ENCODE data around the gene TMEM231.

- no peak for TF ChIP-seq HOMEZ (CRISPR knock-in tag; IDR thresholded peaks at IDR 0.05)
- TF ChIP-seq SRSF1 (IDR thresholded peaks at IDR 0.05; ENCODE audit: low read depth, low read length), result no peak
- no peak for TF ChIP-seq CTCF (IDR thresholded peaks at IDR 0.05 in 2 of 3, conservative IDR thresholded peaks at IDR 0.05 in 1 of 3; ENCODE audit: insufficient read depth in 2 of 3, low read depth in 1 of 3, low read length in 3 of 3)
- no peak for TF ChIP-seq BRCA1 (IDR thresholded peaks at IDR 0.05)
- TF ChIP-seq BRCA1 (CRISPR knock-in tag; IDR thresholded peaks at IDR 0.05), result no peak
- TF ChIP-seq CEBPZ (IDR thresholded peaks at IDR 0.05; ENCODE audit: borderline replicate concordance, low read depth, low read length), result no peak
- TF ChIP-seq CAMTA2 (CRISPR knock-in tag; conservative IDR thresholded peaks at IDR 0.05), result no peak
- no peak for TF ChIP-seq MBD1 (CRISPR knock-in tag; IDR thresholded peaks at IDR 0.05)
- no peak for TF ChIP-seq ZNF121 (CRISPR knock-in tag; conservative IDR thresholded peaks at IDR 0.05)
- TF ChIP-seq ZNF609 (CRISPR knock-in tag; IDR thresholded peaks at IDR 0.05; ENCODE audit: borderline replicate concordance), result no peak
- TF ChIP-seq ZNF644 (tag; IDR thresholded peaks at IDR 0.05; ENCODE audit: low read depth), result no peak
- no peak for TF ChIP-seq ZNF830 (CRISPR knock-in tag; IDR thresholded peaks at IDR 0.05)
- TF ChIP-seq ZNF143 (CRISPR knock-in tag; IDR thresholded peaks at IDR 0.05), result no peak
- TF ChIP-seq IRF9 (tag; IDR thresholded peaks at IDR 0.05), result no peak
- TF ChIP-seq TAF1 (IDR thresholded peaks at IDR 0.05; ENCODE audit: control insufficient read depth, extremely low read depth, insufficient read depth, low read length, severe bottlenecking), result no peak
These were observed 60.9 kb downstream of the TMEM231 start, which contains the start of gene CHST6 for GRCh38 chr16:75495076-75495674.
